GM13976 (cell line): ENCODE measurements around the gene GALNT2.

Experiments used
- DNase-seq: peaks from one replicate; pipeline ENCODE4 v3.0.0; 2012; ENCODE audit warnings: low spot score
- CTCF ChIP-seq: IDR thresholded peaks from 2 replicates; pipeline ENCODE4 v1.5.1; 2012; ENCODE audit warnings: borderline replicate concordance, mild to moderate bottlenecking; ENCODE audit not compliant: insufficient read depth; ENCODE audit errors: extremely low read depth, missing control alignments, control extremely low read depth
- in situ Hi-C: fragments of 300-500 bp; cut with MboI; formaldehyde crosslinking; loops from one replicate; pipeline ENCODE4 v1.12.0; 2022; ENCODE audit warnings: low sequenced_read_pairs, mixed read lengths, inconsistent platforms; ENCODE audit not compliant: unreplicated experiment

The GALNT2 gene

DNA sequence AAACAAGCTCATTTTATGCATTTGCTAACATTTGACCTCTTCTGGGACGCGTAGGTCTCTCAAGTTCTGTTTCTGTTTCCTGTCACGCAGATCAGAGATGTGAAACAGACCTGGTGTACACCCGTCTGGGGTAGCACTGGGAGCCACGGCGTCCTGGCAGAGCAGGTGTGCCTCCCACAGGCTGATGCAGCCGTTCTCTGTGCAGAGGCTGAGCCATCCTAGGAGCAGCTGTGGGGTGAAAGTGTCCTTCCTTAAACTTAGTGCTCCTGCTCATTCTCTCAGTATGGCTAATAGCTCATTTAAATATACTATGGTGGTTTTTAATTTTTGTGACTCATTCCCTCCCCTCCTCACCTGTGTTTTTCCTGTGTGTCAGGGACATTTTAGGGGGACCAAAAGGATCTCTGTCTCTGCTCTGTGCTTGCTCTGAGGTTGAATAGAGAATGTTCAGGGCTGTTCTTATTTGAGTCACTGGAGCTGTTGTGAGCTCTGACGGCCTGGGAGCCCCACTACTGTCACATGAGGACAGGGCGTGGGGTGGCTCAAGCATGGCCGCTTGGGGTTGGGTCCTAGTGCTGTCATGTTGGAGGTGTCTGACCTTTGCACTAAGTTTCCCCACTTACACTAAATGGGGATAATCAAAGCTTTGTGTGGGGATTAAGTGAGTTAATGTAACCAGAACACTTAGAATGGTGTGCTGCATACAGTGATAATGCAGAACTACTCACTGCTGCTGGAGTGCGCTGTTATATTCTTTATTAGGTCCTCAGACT lies 43.0 kb downstream of the GALNT2 start:
- in situ Hi-C loops: loop anchor here (10.0 kb wide), 1 partner anchor 105 kb away; no protein-coding TSS in a partner anchor
- DNase-seq: peak; percentile 85
- TF ChIP-seq CTCF: peak; percentile 37

- no peak for TF ChIP-seq CTCF
- in situ Hi-C loops: no loop called here
- no peak for DNase-seq
Measured at GRCh38 chr1:230110971-230111370, 43.9 kb downstream of the GALNT2 start.

DNA sequence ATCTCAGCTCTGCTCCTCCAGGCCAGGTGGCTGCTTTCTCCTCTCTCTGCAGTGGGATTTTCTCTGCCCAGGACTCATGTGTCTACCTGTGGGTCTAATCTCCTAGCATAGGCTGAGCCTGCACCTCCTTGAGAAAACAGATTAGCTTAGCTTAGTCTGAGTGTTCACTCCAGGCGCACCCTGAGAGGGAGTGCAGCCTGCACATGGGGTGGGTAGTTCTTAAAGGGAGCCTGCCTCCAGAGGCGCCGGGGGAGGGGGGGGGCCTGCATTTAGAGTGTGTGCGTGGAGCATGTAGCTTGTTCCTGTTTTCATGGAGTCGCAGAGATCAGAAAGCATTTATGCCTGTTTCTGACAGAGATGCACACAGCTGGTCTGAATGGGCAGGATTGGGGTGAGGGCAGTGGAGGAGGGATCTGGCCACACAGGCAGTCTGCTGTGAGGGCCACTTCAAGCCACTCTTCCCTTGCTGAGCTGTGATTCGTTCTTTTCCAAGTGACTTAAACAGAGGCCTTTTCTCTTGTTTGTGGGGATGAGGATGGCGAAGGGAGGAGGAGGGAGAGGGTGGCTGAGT lies 45.2 kb downstream of the GALNT2 start:
- in situ Hi-C loops: no loop called here
- no peak for TF ChIP-seq CTCF
- no peak for DNase-seq

DNA sequence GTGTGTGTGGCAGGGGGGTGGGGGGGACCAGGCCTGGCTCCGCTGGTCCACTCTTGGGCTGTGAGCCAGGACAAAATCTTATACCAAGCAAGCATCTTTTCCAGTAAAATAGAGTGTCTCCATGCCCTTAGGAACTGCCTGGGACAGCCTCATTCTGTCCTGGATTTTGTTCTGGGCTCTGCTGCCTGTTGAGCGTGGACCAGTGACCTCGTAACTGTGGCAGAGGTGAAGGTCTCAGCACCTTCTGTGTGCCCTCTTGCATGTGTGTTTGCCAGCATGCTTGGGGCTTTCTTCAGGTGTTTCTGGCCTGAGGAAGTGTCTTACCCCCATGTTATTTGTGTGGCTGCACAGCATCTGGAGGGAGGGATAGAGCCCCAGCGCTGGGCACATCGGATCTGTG lies 45.7 kb downstream of the GALNT2 start:
- DNase-seq: no peak
- TF ChIP-seq CTCF: no peak
- in situ Hi-C loops: no loop called here

DNA sequence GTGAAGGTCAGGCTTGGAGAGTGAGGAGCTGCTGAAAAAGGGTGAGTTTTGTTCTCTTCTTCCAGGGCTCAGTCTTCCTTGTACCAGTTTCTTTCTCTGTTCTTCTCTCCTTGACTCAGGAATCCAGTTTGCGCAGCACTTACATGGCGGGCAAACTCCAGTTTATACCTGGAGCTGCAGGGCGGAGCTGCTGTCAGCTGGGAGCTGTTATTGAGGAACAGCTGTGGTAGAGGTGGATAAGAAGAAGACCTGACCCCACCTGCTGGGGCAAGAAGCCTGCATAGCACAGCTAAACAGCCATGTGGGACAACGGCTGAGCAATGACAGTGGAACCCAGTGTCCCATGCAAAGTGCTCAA lies 46.2 kb downstream of the GALNT2 start:
- in situ Hi-C loops: no loop called here
- no peak for TF ChIP-seq CTCF
- DNase-seq: no peak

DNA sequence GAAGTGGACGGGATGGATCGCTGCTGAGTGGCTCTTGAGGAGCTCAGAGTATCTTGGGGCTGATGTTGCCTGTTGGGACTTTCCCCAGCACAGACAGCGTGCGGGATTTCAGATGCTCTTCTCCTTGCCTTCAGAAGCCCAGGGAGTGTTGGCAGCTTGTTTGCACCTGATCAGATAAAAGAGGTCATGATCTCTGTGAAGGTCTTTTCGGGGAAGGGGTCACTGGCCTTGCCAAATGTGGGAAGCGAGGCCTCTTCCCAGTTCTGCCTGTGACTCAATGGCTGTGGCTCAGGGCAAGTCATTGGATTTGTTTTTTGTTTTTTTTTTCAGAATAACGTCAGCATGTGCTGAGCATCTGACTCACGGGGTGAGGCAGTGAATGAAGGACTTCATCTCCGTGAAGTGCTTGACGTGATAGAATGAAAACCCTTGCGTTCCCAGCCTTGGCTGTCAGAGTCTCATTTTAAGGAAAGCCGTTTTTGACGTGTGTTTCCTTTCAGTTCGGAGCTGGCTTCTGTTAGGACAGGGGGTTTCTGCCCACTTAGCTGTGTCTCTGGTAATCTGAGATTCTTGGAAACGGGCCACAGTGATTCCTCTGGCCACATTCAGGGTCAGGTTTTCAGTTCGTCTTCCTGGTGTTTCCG lies 46.7 kb downstream of the GALNT2 start:
- no peak for DNase-seq
- TF ChIP-seq CTCF: no peak
- in situ Hi-C loops: no loop called here
